ENCODE measurements around the gene TYRP1. TPM values are rescaled to one million over a fixed set of nuclear protein-coding genes. Genes with fewer than 3 reads are reported as not detected.

TYRP1 gene
- total RNA-seq, 2 experiments from 2014 or later, result not detected

GRCh38 chr9:12748954-12749353, 55.8 kb downstream of the TYRP1 start:
- TF ChIP-seq, protein P1, sequence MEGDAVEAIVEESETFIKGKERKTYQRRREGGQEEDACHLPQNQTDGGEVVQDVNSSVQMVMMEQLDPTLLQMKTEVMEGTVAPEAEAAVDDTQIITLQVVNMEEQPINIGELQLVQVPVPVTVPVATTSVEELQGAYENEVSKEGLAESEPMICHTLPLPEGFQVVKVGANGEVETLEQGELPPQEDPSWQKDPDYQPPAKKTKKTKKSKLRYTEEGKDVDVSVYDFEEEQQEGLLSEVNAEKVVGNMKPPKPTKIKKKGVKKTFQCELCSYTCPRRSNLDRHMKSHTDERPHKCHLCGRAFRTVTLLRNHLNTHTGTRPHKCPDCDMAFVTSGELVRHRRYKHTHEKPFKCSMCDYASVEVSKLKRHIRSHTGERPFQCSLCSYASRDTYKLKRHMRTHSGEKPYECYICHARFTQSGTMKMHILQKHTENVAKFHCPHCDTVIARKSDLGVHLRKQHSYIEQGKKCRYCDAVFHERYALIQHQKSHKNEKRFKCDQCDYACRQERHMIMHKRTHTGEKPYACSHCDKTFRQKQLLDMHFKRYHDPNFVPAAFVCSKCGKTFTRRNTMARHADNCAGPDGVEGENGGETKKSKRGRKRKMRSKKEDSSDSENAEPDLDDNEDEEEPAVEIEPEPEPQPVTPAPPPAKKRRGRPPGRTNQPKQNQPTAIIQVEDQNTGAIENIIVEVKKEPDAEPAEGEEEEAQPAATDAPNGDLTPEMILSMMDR (IDR thresholded peaks at IDR 0.05), result no peak
- Mint-ChIP-seq H3K27ac (no peak overlapping the region), H3K4me3 (no peak overlapping the region), H3K4me1 (ENCODE audit: low read depth) (no peaks in the 10 kb centered on the region), H3K9me3 (peaks cover 10% of the 10 kb centered on the region), H3K27me3 (no peaks in the 10 kb centered on the region), H3K36me3 (ENCODE audit: low read depth) (no peaks in the 10 kb centered on the region)
- POLR2A ChIA-PET, result no interaction called here
- intact Hi-C loops (cut with micrococcal nuclease), result no loop called here
- no peak for DNase-seq
- CTCF ChIA-PET, result no interaction called here
- ATAC-seq, result no peak

GRCh38 chr9:12753931-12754330, 60.7 kb downstream of the TYRP1 start:
- ChIA-PET CTCF (no interaction called here), POLR2A (no interaction called here)
- peaks cover 2% of the 10 kb centered on the region for H3K9me3 Mint-ChIP-seq
- H3K36me3 Mint-ChIP-seq (ENCODE audit: low read depth), result no peaks in the 10 kb centered on the region
- no peak for DNase-seq
- no peak overlapping the region for H3K4me3 Mint-ChIP-seq
- H3K4me1 Mint-ChIP-seq (ENCODE audit: low read depth), result no peaks in the 10 kb centered on the region
- TF ChIP-seq, protein P1 (IDR thresholded peaks at IDR 0.05), result no peak
- intact Hi-C loops (cut with micrococcal nuclease), result no loop called here
- ATAC-seq, result no peak
- H3K27me3 Mint-ChIP-seq, result no peaks in the 10 kb centered on the region
- H3K27ac Mint-ChIP-seq, result no peak overlapping the region

GRCh38 chr9:12759761-12760160, 66.6 kb downstream of the TYRP1 start:
- TF ChIP-seq, protein P1 (IDR thresholded peaks at IDR 0.05), result no peak
- Mint-ChIP-seq H3K27me3 (no peaks in the 10 kb centered on the region), H3K36me3 (ENCODE audit: low read depth) (no peaks in the 10 kb centered on the region), H3K9me3 (peaks cover 6% of the 10 kb centered on the region), H3K4me1 (ENCODE audit: low read depth) (no peaks in the 10 kb centered on the region), H3K27ac (no peak overlapping the region), H3K4me3 (no peak overlapping the region)
- DNase-seq (no peak), ATAC-seq (no peak)
- POLR2A ChIA-PET, result no interaction called here
- CTCF ChIA-PET, result no interaction called here
- intact Hi-C loops (cut with micrococcal nuclease), result no loop called here

Other genes with a start within 250 kb of the TYRP1 start
- not detected for gene LURAP1L, start 81.6 kb downstream of the TYRP1 start, total RNA-seq

Data from activated CD8-positive, alpha-beta T cell treated with anti-CD3 and anti-CD28 coated beads for 36 hours (primary cell).